ENCODE results near the gene DAPK2.

The DAPK2 gene

DNA sequence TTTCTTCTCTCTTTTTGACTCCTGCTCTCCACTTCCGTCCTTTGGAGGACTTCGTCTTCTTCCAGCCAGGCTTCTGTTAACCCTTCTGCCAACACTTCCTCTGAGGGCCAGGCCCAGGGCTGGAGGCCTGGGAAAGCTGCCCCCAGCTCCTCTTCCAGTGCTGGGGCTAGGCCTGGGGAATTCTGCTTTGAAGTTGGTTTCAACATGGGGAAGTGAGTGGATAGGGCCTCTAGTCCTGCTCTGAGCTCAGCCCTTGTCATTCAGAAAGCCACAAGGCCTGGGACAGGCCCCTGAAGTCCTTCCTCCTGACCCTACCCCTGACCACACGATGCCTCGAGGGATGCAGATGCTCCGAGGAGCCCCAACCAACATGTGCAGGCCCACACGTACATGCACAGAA, 158.7 kb downstream of the DAPK2 start:
- Histone ChIP-seq H4K20me1 (ENCODE audit: insufficient read depth, low read length) (no peaks in the 10 kb centered on the region), H3K36me3 (ENCODE audit: insufficient read depth, low read length) (no peaks in the 10 kb centered on the region), H3K4me1 (ENCODE audit: insufficient read depth, low read length) (peaks cover 7% of the 10 kb centered on the region), H3K4me2 (ENCODE audit: insufficient read depth, low read length) (no peak overlapping the region), H3K4me3 (ENCODE audit: low read depth in 1 of 2, low read length in 2 of 2) (no peak overlapping the region), H3K79me2 (ENCODE audit: insufficient read depth, low read length) (no peaks in the 10 kb centered on the region), H3K9ac (ENCODE audit: low read depth, low read length) (no peak overlapping the region), H3K9me3 (ENCODE audit: insufficient read depth, low read length, severe bottlenecking) (no peaks in the 10 kb centered on the region), H3K27me3 (ENCODE audit: insufficient read depth, low read length, poor library complexity) (no peaks in the 10 kb centered on the region), H2AFZ (ENCODE audit: low read depth, low read length) (no peak overlapping the region), H3K27ac (ENCODE audit: low read length) (no peak overlapping the region)
- ATAC-seq (ENCODE audit: insufficient read depth, low read depth): no peak
- DNase-seq: no peak
- TF ChIP-seq, protein P1, sequence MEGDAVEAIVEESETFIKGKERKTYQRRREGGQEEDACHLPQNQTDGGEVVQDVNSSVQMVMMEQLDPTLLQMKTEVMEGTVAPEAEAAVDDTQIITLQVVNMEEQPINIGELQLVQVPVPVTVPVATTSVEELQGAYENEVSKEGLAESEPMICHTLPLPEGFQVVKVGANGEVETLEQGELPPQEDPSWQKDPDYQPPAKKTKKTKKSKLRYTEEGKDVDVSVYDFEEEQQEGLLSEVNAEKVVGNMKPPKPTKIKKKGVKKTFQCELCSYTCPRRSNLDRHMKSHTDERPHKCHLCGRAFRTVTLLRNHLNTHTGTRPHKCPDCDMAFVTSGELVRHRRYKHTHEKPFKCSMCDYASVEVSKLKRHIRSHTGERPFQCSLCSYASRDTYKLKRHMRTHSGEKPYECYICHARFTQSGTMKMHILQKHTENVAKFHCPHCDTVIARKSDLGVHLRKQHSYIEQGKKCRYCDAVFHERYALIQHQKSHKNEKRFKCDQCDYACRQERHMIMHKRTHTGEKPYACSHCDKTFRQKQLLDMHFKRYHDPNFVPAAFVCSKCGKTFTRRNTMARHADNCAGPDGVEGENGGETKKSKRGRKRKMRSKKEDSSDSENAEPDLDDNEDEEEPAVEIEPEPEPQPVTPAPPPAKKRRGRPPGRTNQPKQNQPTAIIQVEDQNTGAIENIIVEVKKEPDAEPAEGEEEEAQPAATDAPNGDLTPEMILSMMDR (IDR thresholded peaks at IDR 0.05; ENCODE audit: borderline replicate concordance, extremely low read depth, low read length, poor library complexity, severe bottlenecking): no peak
- no peak for TF ChIP-seq EZH2 (IDR thresholded peaks at IDR 0.05; ENCODE audit: borderline replicate concordance, low read depth, low read length, severe bottlenecking)

DNA sequence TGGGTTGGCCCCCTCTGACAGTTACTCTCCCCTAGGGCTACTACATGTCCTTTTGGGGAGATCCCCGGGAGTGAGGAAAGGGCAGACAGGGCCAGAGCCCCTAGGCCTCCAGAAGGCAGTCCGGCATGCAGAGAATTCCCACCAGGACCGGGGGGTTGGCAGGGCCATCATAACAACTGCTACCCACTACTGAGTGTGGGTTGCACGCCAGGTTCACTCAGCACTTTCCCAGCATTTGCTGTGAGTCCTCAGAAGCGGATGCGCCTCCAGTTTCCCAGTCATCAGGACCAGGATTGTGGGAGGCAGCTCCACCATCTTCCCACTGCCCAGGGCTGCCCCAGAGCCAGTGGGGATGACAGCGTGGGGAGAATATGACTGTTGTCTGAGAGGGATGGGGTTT, 161.3 kb downstream of the DAPK2 start:
- DNase-seq: no peak
- Histone ChIP-seq H3K4me2 (ENCODE audit: insufficient read depth, low read length) (no peak overlapping the region), H3K27ac (ENCODE audit: low read length) (no peak overlapping the region), H3K79me2 (ENCODE audit: insufficient read depth, low read length) (no peaks in the 10 kb centered on the region), H3K4me3 (ENCODE audit: low read depth in 1 of 2, low read length in 2 of 2) (no peak overlapping the region), H3K27me3 (ENCODE audit: insufficient read depth, low read length, poor library complexity) (no peaks in the 10 kb centered on the region), H4K20me1 (ENCODE audit: insufficient read depth, low read length) (no peaks in the 10 kb centered on the region), H3K9me3 (ENCODE audit: insufficient read depth, low read length, severe bottlenecking) (no peaks in the 10 kb centered on the region), H3K36me3 (ENCODE audit: insufficient read depth, low read length) (no peaks in the 10 kb centered on the region), H3K9ac (ENCODE audit: low read depth, low read length) (no peak overlapping the region), H3K4me1 (ENCODE audit: insufficient read depth, low read length) (no peaks in the 10 kb centered on the region), H2AFZ (ENCODE audit: low read depth, low read length) (no peak overlapping the region)
- no peak for ATAC-seq (ENCODE audit: insufficient read depth, low read depth)
- TF ChIP-seq EZH2 (IDR thresholded peaks at IDR 0.05; ENCODE audit: borderline replicate concordance, low read depth, low read length, severe bottlenecking): no peak
- TF ChIP-seq, protein P1 (IDR thresholded peaks at IDR 0.05; ENCODE audit: borderline replicate concordance, extremely low read depth, low read length, poor library complexity, severe bottlenecking): no peak

- Histone ChIP-seq H3K79me2 (ENCODE audit: insufficient read depth, low read length) (no peaks in the 10 kb centered on the region), H2AFZ (ENCODE audit: low read depth, low read length) (no peak overlapping the region), H3K9ac (ENCODE audit: low read depth, low read length) (no peak overlapping the region), H3K9me3 (ENCODE audit: insufficient read depth, low read length, severe bottlenecking) (no peaks in the 10 kb centered on the region), H3K4me1 (ENCODE audit: insufficient read depth, low read length) (no peaks in the 10 kb centered on the region), H3K4me3 (ENCODE audit: low read depth in 1 of 2, low read length in 2 of 2) (no peak overlapping the region), H4K20me1 (ENCODE audit: insufficient read depth, low read length) (no peaks in the 10 kb centered on the region), H3K4me2 (ENCODE audit: insufficient read depth, low read length) (no peak overlapping the region), H3K36me3 (ENCODE audit: insufficient read depth, low read length) (no peaks in the 10 kb centered on the region), H3K27ac (ENCODE audit: low read length) (no peak overlapping the region), H3K27me3 (ENCODE audit: insufficient read depth, low read length, poor library complexity) (no peaks in the 10 kb centered on the region)
- ATAC-seq (ENCODE audit: insufficient read depth, low read depth): no peak
- DNase-seq: no peak
- TF ChIP-seq, protein P1 (IDR thresholded peaks at IDR 0.05; ENCODE audit: borderline replicate concordance, extremely low read depth, low read length, poor library complexity, severe bottlenecking): no peak
- TF ChIP-seq EZH2 (IDR thresholded peaks at IDR 0.05; ENCODE audit: borderline replicate concordance, low read depth, low read length, severe bottlenecking): no peak
Observed at GRCh38 chr15:63881431-63881830, 164.9 kb downstream of the DAPK2 start.

DNA sequence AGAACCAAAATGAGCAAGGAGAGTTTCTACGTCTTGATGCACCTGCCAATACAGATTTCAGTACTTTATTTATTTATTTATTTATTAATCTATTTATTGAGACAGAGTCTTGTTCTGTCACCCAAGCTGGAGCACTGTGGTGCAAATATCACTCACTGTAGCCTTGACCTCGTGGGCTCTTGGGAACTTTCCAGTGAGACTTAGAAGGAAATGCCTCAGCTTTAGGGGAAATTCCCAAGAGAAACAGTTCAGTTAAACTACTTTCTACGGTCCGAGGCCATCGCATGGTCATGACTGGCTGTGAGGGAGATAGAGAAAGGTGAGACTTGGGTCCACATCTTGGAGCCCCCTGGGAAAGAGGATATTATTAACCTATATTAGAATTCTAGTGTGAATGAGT, 165.5 kb downstream of the DAPK2 start:
- Histone ChIP-seq H3K4me2 (ENCODE audit: insufficient read depth, low read length) (no peak overlapping the region), H2AFZ (ENCODE audit: low read depth, low read length) (no peak overlapping the region), H3K9ac (ENCODE audit: low read depth, low read length) (no peak overlapping the region), H3K9me3 (ENCODE audit: insufficient read depth, low read length, severe bottlenecking) (no peaks in the 10 kb centered on the region), H3K4me3 (ENCODE audit: low read depth in 1 of 2, low read length in 2 of 2) (no peak overlapping the region), H3K27me3 (ENCODE audit: insufficient read depth, low read length, poor library complexity) (no peaks in the 10 kb centered on the region), H3K4me1 (ENCODE audit: insufficient read depth, low read length) (no peaks in the 10 kb centered on the region), H3K36me3 (ENCODE audit: insufficient read depth, low read length) (no peaks in the 10 kb centered on the region), H3K79me2 (ENCODE audit: insufficient read depth, low read length) (no peaks in the 10 kb centered on the region), H3K27ac (ENCODE audit: low read length) (no peak overlapping the region), H4K20me1 (ENCODE audit: insufficient read depth, low read length) (no peaks in the 10 kb centered on the region)
- no peak for DNase-seq
- ATAC-seq (ENCODE audit: insufficient read depth, low read depth): no peak
- TF ChIP-seq EZH2 (IDR thresholded peaks at IDR 0.05; ENCODE audit: borderline replicate concordance, low read depth, low read length, severe bottlenecking): no peak
- TF ChIP-seq, protein P1 (IDR thresholded peaks at IDR 0.05; ENCODE audit: borderline replicate concordance, extremely low read depth, low read length, poor library complexity, severe bottlenecking): no peak
